GM23338 (cell line): ENCODE measurements around the gene KCNB1. TPM values are rescaled to one million over a fixed set of nuclear protein-coding genes. Genes with fewer than 3 reads are reported as not detected.

Experiments
- ATAC-seq: fragments of 200-7000 bp; cut with Tn5 transposase; 3 replicates; pipeline ENCODE4 v1.9.1; 2020
- DNase-seq: peaks from one replicate; pipeline ENCODE4 v3.0.0-alpha.2; 2015; ENCODE audit warnings: low spot score
- H2AFZ ChIP-seq: fragments of 200-600 bp; sonication (generic); 2 replicates; pipeline ENCODE4 v1.8.0; 2016; ENCODE audit warnings: antibody characterized with exemption, mild to moderate bottlenecking, moderate library complexity
- H3F3A ChIP-seq: fragments of 200-600 bp; sonication (generic); replicated peaks from 2 replicates; pipeline ENCODE4 v1.8.0; 2017; ENCODE audit warnings: antibody characterized with exemption, mixed run types, low read depth
- H3K27ac ChIP-seq: fragments of 200-600 bp; sonication (generic); 2 replicates; pipeline ENCODE4 v1.6.1; 2016; ENCODE audit warnings: low read depth
- H3K27me3 ChIP-seq: fragments of 200-600 bp; sonication (generic); 2 replicates; pipeline ENCODE4 v1.8.0; 2016; ENCODE audit warnings: mild to moderate bottlenecking, mixed run types, moderate library complexity; ENCODE audit not compliant: insufficient read depth
- H3K36me3 ChIP-seq: fragments of 200-600 bp; sonication (generic); 2 replicates; pipeline ENCODE4 v1.8.0; 2016; ENCODE audit warnings: mild to moderate bottlenecking; ENCODE audit not compliant: insufficient read depth
- H3K4me1 ChIP-seq: fragments of 200-600 bp; sonication (generic); 2 replicates; pipeline ENCODE4 v1.8.0; 2016; ENCODE audit warnings: mild to moderate bottlenecking, moderate library complexity; ENCODE audit not compliant: insufficient read depth
- H3K4me2 ChIP-seq: fragments of 200-600 bp; sonication (generic); 2 replicates; pipeline ENCODE4 v1.7.1; 2017; ENCODE audit warnings: mixed run types
- H3K4me3 ChIP-seq: fragments of 200-600 bp; sonication (generic); 2 replicates; pipeline ENCODE4 v1.6.1; 2016; ENCODE audit warnings: mixed run types
- H3K79me2 ChIP-seq: fragments of 200-600 bp; sonication (generic); replicated peaks from 2 replicates; pipeline ENCODE4 v1.8.0; 2017; ENCODE audit warnings: mild to moderate bottlenecking; ENCODE audit not compliant: insufficient read depth
- H3K9me2 ChIP-seq: fragments of 200-600 bp; sonication (generic); 2 replicates; pipeline ENCODE4 v1.8.0; 2017; ENCODE audit not compliant: insufficient read depth
- H4K20me1 ChIP-seq: fragments of 200-600 bp; sonication (generic); replicated peaks from 2 replicates; pipeline ENCODE4 v1.8.0; 2017; ENCODE audit warnings: mild to moderate bottlenecking; ENCODE audit not compliant: insufficient read depth
- H3K27ac Mint-ChIP-seq: 2 replicates; pipeline ENCODE4 v1.8.0; 2020; ENCODE audit warnings: inconsistent platforms, mild to moderate bottlenecking, moderate library complexity, mixed read lengths
- H3K27me3 Mint-ChIP-seq: 3 replicates; pipeline ENCODE4 v1.8.0; 2022; ENCODE audit warnings: low read depth, mild to moderate bottlenecking, moderate library complexity, mixed read lengths, inconsistent platforms; ENCODE audit not compliant: insufficient read depth, poor library complexity
- H3K36me3 Mint-ChIP-seq: 3 replicates; pipeline ENCODE4 v1.8.0; 2021; ENCODE audit warnings: low read depth, mild to moderate bottlenecking, inconsistent platforms, moderate library complexity, mixed read lengths
- H3K4me1 Mint-ChIP-seq: 3 replicates; pipeline ENCODE4 v1.8.0; 2020; ENCODE audit warnings: mild to moderate bottlenecking, inconsistent platforms, mixed read lengths
- H3K4me3 Mint-ChIP-seq: 3 replicates; pipeline ENCODE4 v1.8.0; 2021; ENCODE audit warnings: moderate library complexity, mild to moderate bottlenecking, inconsistent platforms, mixed read lengths
- H3K9me3 Mint-ChIP-seq: 3 replicates; pipeline ENCODE4 v1.8.0; 2020; ENCODE audit warnings: moderate library complexity, mild to moderate bottlenecking, inconsistent platforms, mixed read lengths
- NANOG ChIP-seq: IDR thresholded peaks from 2 replicates; pipeline ENCODE4 v1.6.1; 2016; ENCODE audit warnings: antibody characterized with exemption, borderline replicate concordance
- ZNF331 ChIP-seq: fragments of 250-450 bp; sonication (Bioruptor Pico); IDR thresholded peaks from 2 replicates; pipeline ENCODE4 v1.5.0; 2020; ENCODE audit warnings: low read depth, mild to moderate bottlenecking, moderate library complexity
- polyA plus RNA-seq: library from polyadenylated mRNA; unstranded; fragments of >200 nt; fragmentation: Nextera tagmentation; extraction: Ambion mirVana; gene quantifications from 2 replicates; pipeline ENCODE4 v1.2.1, GENCODE V29; 2016
- total RNA-seq: library from RNA; depleted of rRNA; stranded (reverse); fragments of >200 nt; shearing (Covaris generic); gene quantifications from 2 replicates; pipeline ENCODE4 v1.2.3, GENCODE V29; 2014
- TF ChIP-seq, protein P1 (sequence below), 2 experiments: fragments of 200-600 bp in 1 of 2; sonication (generic) in 1 of 2; conservative IDR thresholded peaks; 2 replicates each; pipeline versions ENCODE4 v1.5.1 to v1.6.1; 2016 to 2017; ENCODE audit warnings: antibody characterized with exemption in 2 of 2, low read depth in 2 of 2, mild to moderate bottlenecking in 2 of 2, moderate library complexity in 1 of 2
- TF ChIP-seq, protein P2 (sequence below): IDR thresholded peaks from 2 replicates; pipeline ENCODE4 v1.6.1; 2016; ENCODE audit warnings: antibody characterized with exemption
- TF ChIP-seq, protein P3 (sequence below): IDR thresholded peaks from one replicate; pipeline ENCODE4 v1.6.1; 2018; ENCODE audit warnings: antibody characterized with exemption; ENCODE audit not compliant: unreplicated experiment
- TF ChIP-seq, protein P4 (sequence below): fragments of 250-450 bp; sonication (Bioruptor Pico); IDR thresholded peaks from 2 replicates; pipeline ENCODE4 v1.5.0; 2020; ENCODE audit warnings: mild to moderate bottlenecking, moderate library complexity

Gene KCNB1
- total and polyA plus RNA-seq, 2 experiments from 2014 or later: 0.28 to 0.29 TPM

DNA sequence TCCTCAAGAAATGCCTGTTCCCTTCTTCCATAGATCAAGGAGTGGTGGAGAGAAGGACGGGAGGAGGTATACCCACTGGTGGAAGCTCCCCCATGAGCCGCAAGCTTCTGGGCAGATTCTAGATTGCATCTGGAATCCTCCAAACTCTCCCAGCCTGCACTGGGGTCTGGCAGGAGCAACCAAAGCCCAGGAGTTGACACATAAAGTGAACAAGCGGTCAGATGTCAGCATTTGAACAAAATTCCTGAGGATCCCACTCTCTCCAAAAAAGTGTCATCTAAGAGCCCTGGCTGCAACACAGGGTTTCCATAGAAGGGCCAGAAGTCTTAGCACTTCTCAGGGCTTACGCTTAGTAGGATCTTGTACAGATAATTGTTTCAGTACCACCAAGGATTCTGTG lies 88.2 kb downstream of the KCNB1 start:
- TF ChIP-seq, protein P1, sequence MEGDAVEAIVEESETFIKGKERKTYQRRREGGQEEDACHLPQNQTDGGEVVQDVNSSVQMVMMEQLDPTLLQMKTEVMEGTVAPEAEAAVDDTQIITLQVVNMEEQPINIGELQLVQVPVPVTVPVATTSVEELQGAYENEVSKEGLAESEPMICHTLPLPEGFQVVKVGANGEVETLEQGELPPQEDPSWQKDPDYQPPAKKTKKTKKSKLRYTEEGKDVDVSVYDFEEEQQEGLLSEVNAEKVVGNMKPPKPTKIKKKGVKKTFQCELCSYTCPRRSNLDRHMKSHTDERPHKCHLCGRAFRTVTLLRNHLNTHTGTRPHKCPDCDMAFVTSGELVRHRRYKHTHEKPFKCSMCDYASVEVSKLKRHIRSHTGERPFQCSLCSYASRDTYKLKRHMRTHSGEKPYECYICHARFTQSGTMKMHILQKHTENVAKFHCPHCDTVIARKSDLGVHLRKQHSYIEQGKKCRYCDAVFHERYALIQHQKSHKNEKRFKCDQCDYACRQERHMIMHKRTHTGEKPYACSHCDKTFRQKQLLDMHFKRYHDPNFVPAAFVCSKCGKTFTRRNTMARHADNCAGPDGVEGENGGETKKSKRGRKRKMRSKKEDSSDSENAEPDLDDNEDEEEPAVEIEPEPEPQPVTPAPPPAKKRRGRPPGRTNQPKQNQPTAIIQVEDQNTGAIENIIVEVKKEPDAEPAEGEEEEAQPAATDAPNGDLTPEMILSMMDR (conservative IDR thresholded peaks at IDR 0.05; ENCODE audit: low read depth in 2 of 2): no peak
- TF ChIP-seq NANOG: no peak
- TF ChIP-seq, protein P2, sequence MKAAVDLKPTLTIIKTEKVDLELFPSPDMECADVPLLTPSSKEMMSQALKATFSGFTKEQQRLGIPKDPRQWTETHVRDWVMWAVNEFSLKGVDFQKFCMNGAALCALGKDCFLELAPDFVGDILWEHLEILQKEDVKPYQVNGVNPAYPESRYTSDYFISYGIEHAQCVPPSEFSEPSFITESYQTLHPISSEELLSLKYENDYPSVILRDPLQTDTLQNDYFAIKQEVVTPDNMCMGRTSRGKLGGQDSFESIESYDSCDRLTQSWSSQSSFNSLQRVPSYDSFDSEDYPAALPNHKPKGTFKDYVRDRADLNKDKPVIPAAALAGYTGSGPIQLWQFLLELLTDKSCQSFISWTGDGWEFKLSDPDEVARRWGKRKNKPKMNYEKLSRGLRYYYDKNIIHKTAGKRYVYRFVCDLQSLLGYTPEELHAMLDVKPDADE: no peak
- Histone ChIP-seq H3K79me2 (no peaks in the 10 kb centered on the region), H2AFZ (no peak overlapping the region), H3K36me3 (no peaks in the 10 kb centered on the region), H3F3A (no peaks in the 10 kb centered on the region), H3K4me3 (no peak overlapping the region), H3K9me2 (peaks cover 7% of the 10 kb centered on the region; the same call in 1 of the 2 replicates), H3K4me1 (no peaks in the 10 kb centered on the region), H3K27me3 (no peaks in the 10 kb centered on the region), H4K20me1 (no peaks in the 10 kb centered on the region), H3K27ac (no peak overlapping the region), H3K4me2 (no peak overlapping the region)
- no peak overlapping the region for H3K4me3 Mint-ChIP-seq
- no peak overlapping the region for H3K27ac Mint-ChIP-seq
- H3K9me3 Mint-ChIP-seq: no peaks in the 10 kb centered on the region
- H3K36me3 Mint-ChIP-seq: no peaks in the 10 kb centered on the region; the same call in 2 of the 3 replicates
- ATAC-seq (no peak), DNase-seq (no peak)
- no peaks in the 10 kb centered on the region; the same call in 2 of the 3 replicates for H3K4me1 Mint-ChIP-seq
- peaks cover 9% of the 10 kb centered on the region for H3K27me3 Mint-ChIP-seq

DNA sequence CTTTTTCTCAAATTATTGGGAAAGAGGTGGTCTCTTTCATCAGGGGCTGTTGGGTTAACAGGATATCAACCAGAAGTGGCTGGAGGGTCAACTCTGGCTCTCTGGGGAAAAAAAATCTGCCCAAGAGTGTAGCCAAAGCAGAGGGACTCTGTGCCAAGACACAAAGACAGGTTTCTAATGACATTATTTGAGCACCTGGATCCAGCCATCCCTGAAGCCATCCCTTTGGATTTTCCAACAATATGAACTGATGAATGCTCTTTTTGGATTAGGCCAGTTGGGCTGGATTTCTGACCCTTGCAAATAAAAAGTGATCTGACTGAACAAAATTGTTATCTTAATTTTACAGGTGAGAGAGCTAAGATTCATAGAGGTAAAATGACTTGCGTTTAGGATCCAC lies 88.7 kb downstream of the KCNB1 start:
- no peak overlapping the region for H2AFZ ChIP-seq
- no peaks in the 10 kb centered on the region; the same call in 2 of the 3 replicates for H3K36me3 Mint-ChIP-seq
- peaks cover 9% of the 10 kb centered on the region for H3K27me3 Mint-ChIP-seq
- H3K27me3 ChIP-seq: no peaks in the 10 kb centered on the region
- H3K36me3 ChIP-seq: no peaks in the 10 kb centered on the region
- H3K4me3 Mint-ChIP-seq: no peak overlapping the region
- no peak overlapping the region for H3K27ac ChIP-seq
- H3F3A ChIP-seq: no peaks in the 10 kb centered on the region
- H3K4me1 ChIP-seq: no peaks in the 10 kb centered on the region
- no peak overlapping the region for H3K27ac Mint-ChIP-seq
- no peaks in the 10 kb centered on the region for H4K20me1 ChIP-seq
- H3K4me3 ChIP-seq: no peak overlapping the region
- ATAC-seq (no peak), DNase-seq (no peak)
- no peaks in the 10 kb centered on the region for H3K79me2 ChIP-seq
- H3K4me1 Mint-ChIP-seq: peaks cover 2% of the 10 kb centered on the region
- no peaks in the 10 kb centered on the region for H3K9me3 Mint-ChIP-seq
- peaks cover 4% of the 10 kb centered on the region; the same call in 1 of the 2 replicates for H3K9me2 ChIP-seq
- H3K4me2 ChIP-seq: no peak overlapping the region
- TF ChIP-seq, protein P1 (conservative IDR thresholded peaks at IDR 0.05; ENCODE audit: low read depth in 2 of 2): no peak
- no peak for TF ChIP-seq ZNF331
- TF ChIP-seq, protein P3, sequence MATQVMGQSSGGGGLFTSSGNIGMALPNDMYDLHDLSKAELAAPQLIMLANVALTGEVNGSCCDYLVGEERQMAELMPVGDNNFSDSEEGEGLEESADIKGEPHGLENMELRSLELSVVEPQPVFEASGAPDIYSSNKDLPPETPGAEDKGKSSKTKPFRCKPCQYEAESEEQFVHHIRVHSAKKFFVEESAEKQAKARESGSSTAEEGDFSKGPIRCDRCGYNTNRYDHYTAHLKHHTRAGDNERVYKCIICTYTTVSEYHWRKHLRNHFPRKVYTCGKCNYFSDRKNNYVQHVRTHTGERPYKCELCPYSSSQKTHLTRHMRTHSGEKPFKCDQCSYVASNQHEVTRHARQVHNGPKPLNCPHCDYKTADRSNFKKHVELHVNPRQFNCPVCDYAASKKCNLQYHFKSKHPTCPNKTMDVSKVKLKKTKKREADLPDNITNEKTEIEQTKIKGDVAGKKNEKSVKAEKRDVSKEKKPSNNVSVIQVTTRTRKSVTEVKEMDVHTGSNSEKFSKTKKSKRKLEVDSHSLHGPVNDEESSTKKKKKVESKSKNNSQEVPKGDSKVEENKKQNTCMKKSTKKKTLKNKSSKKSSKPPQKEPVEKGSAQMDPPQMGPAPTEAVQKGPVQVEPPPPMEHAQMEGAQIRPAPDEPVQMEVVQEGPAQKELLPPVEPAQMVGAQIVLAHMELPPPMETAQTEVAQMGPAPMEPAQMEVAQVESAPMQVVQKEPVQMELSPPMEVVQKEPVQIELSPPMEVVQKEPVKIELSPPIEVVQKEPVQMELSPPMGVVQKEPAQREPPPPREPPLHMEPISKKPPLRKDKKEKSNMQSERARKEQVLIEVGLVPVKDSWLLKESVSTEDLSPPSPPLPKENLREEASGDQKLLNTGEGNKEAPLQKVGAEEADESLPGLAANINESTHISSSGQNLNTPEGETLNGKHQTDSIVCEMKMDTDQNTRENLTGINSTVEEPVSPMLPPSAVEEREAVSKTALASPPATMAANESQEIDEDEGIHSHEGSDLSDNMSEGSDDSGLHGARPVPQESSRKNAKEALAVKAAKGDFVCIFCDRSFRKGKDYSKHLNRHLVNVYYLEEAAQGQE: no peak
- TF ChIP-seq, protein P4, sequence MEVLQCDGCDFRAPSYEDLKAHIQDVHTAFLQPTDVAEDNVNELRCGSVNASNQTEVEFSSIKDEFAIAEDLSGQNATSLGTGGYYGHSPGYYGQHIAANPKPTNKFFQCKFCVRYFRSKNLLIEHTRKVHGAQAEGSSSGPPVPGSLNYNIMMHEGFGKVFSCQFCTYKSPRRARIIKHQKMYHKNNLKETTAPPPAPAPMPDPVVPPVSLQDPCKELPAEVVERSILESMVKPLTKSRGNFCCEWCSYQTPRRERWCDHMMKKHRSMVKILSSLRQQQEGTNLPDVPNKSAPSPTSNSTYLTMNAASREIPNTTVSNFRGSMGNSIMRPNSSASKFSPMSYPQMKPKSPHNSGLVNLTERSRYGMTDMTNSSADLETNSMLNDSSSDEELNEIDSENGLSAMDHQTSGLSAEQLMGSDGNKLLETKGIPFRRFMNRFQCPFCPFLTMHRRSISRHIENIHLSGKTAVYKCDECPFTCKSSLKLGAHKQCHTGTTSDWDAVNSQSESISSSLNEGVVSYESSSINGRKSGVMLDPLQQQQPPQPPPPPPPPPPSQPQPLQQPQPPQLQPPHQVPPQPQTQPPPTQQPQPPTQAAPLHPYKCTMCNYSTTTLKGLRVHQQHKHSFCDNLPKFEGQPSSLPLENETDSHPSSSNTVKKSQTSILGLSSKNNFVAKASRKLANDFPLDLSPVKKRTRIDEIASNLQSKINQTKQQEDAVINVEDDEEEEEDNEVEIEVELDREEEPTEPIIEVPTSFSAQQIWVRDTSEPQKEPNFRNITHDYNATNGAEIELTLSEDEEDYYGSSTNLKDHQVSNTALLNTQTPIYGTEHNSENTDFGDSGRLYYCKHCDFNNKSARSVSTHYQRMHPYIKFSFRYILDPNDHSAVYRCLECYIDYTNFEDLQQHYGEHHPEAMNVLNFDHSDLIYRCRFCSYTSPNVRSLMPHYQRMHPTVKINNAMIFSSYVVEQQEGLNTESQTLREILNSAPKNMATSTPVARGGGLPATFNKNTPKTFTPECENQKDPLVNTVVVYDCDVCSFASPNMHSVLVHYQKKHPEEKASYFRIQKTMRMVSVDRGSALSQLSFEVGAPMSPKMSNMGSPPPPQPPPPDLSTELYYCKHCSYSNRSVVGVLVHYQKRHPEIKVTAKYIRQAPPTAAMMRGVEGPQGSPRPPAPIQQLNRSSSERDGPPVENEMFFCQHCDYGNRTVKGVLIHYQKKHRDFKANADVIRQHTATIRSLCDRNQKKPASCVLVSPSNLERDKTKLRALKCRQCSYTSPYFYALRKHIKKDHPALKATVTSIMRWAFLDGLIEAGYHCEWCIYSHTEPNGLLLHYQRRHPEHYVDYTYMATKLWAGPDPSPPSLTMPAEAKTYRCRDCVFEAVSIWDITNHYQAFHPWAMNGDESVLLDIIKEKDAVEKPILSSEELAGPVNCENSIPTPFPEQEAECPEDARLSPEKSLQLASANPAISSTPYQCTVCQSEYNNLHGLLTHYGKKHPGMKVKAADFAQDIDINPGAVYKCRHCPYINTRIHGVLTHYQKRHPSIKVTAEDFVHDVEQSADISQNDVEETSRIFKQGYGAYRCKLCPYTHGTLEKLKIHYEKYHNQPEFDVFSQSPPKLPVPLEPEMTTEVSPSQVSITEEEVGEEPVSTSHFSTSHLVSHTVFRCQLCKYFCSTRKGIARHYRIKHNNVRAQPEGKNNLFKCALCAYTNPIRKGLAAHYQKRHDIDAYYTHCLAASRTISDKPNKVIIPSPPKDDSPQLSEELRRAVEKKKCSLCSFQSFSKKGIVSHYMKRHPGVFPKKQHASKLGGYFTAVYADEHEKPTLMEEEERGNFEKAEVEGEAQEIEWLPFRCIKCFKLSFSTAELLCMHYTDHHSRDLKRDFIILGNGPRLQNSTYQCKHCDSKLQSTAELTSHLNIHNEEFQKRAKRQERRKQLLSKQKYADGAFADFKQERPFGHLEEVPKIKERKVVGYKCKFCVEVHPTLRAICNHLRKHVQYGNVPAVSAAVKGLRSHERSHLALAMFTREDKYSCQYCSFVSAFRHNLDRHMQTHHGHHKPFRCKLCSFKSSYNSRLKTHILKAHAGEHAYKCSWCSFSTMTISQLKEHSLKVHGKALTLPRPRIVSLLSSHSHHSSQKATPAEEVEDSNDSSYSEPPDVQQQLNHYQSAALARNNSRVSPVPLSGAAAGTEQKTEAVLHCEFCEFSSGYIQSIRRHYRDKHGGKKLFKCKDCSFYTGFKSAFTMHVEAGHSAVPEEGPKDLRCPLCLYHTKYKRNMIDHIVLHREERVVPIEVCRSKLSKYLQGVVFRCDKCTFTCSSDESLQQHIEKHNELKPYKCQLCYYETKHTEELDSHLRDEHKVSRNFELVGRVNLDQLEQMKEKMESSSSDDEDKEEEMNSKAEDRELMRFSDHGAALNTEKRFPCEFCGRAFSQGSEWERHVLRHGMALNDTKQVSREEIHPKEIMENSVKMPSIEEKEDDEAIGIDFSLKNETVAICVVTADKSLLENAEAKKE (CRISPR knock-in tag): no peak
